Measurements from ENCODE around the gene NKAPL.

Gene NKAPL

DNA sequence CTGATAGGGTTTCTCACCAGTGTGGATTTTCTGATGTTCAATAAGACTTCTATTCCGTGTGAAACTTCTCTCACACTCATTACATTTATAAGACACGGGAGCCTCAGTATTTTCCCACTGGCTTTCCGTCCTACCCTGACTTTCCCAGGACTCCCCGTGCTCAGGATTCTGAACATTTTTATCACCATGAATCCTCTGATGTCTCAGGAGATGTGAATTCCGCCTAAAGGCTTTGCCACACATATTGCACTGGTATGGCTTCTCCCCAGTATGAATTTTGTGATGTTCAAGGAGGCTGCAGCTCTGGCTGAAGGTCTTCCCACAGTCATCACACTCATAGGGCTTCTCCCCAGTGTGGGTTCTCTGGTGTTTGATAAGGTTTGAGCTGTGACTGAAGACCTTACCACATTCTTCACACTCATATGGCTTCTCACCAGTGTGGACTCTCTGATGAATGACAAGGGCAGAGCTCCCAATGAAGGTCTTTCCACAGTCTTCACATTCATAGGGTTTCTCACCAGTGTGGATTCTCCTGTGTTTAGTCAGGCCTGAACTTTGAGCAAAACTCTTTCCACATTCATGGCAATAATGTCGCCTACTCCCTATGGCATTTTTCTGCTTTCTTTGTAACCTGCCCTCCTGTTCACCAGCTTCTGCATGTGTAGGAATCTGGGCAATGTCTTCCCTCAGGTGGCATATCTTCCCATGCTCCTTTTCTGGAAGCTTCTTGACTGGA lies 13.7 kb upstream of the NKAPL start:
- no peak for DNase-seq

DNA sequence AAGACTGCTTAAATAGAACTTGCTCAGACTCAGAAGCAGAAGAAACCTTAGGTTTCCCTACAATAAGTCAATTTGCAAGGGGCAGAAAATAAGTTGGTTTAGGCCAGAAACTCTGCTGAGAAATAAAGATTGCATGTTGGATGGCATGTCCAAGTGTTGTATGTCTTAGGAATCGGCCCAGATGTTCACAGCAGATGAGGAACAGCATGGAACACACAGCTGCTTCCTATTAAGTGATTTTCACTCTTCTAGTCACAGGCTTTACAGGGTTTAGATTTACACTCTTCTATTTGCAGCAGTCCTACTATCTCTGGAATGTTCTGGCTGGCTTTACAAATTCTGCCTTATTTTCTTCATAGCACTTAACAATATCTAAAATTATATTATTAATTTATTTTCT lies 10.2 kb upstream of the NKAPL start:
- DNase-seq = no peak

DNA sequence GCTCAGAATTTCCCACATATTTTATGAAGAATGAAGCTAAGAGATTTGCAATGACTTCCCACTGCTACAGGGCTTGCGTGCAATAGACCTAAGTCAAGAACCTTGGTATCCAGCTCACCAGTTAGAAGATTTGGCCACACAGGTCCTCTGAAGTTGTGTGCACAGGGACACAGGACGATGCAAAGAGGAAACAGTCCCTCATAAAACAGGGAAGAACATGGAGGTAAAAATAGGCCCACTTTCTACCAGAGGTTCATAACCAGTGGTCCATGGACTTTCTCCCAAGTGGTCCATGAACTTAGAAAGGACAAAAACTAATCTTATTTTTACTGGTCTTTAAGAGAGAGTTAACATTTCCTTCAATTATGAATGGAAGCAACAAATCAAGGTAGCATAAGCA lies 8.3 kb upstream of the NKAPL start:
- no peak for DNase-seq

DNA sequence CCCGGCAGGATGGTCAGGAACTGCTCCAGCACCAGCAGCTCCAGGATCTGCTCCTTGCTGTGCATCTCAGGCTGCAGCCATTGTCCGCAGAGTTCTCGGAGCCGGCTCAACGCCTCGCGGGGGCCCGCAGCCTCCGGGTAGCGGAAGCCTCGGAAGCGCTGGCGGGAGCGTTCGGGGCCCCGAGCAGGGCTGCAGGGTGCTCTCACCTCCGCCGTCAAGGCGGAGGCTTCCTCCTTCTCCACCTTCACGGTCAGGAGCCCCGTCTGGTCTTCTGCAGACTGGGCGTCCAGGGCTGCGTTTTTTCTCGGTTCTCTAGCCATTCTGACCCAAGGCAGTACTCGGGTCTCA lies 7.5 kb upstream of the NKAPL start:
- DNase-seq = peak; percentile 30

DNA sequence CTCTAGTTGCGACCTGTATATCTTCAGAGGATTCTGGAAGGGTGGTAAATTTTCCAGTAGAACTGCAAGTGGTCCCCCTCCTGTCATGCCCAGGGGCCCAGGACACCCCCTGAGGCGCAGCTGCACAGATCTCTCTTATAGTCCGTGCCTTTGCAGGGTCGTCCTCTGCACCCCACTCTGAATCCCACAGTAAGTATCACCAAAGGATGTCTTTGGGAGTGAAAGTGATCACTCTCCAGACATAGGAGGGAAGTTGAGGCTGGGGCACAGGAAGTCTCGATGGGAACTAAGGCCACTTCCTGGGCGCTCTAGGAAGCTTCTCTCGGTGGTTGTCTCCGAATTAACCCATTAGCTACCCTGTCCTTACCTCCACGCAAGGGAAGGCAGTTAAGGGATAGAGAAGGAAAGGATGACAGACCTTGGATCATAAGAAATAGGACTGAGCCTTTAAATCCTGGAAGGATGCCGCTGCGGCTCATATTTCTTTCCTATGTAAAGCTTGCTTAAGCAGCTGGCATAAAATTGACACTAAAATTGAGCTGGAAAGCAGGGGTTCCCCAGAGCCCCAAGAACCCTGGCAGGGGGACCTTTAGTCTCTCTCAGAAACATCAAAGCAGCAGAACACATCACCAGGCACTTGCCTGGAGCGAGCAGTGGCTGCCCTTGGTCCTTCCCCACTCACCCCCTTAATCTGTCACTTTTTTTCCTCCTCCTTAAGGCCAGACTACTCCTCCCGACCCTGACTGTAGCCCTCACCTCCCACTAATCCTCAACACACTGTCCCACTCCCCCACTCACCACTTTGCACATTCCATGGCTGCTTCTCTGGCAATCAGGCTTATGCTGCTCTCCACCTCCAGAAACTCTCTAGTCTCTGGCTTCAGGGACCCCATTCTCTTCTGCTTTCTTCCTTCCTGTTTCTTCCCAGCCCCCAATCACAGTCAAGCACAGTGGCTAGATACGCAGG lies 6.8 kb upstream of the NKAPL start, which contains the start of gene ZKSCAN4:
TSS of gene ZKSCAN4 (minus strand) at position 261 of the 967 bp plus-strand sequence. CDS start 289 bp downstream, outside the sequence.
- peak; percentile 86 for DNase-seq

DNA sequence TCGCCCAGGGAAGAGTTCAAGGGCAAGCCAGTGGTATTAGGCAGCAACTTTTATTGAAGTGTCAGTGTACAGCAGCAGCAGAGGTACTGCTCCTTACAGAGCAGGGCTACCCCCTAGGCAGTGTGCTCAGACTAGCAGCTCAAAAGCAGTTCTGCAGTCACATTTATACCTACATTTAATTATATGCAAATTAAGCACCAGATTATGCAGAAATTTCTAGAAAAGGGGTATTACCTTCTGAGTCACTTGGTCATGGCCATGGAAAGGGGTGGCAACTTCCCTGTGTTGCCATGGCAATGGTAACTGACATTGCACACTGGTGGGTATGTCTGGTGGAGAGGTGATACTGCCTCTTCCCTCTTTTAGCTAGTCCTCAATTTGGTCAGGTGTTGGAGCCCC lies 5.0 kb upstream of the NKAPL start:
- no peak for DNase-seq

DNA sequence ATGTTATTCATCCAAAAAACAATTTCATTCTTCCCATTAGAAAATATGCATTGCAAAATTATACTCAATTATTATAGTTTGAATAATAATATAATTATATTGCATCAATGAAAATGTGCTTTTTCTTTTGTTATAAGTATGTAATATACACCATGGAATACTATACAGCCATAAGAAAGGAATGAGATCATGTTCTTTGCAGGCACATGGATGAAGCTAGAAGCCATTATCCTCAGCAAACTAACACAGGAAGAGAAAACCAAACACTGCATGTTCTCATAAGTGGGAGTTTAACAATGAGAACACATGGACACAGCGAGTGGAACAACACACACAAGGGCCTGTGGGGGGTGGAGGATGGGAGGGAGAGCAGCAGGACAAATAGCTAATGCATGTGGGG lies 2.1 kb upstream of the NKAPL start:
- DNase-seq = no peak

DNA sequence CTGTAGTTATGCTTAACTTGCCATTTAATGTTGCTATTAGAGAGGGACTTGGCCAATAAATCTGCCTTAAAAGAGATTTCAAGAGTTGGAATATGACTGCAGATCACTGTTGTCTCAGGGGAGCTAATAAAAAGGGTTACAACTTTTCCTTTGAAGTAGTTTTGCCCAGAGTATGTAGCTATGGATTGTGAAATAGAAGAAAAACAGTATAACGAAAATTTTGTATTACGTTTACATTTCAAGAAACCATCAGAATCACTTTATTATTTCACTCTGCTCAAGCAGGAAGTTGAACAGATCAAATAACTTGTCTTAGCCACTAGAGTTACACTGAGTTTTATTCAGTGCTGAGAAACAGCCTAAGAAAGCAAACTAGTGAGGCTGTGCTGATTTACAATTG lies 4.8 kb downstream of the NKAPL start:
- no peak for DNase-seq

DNA sequence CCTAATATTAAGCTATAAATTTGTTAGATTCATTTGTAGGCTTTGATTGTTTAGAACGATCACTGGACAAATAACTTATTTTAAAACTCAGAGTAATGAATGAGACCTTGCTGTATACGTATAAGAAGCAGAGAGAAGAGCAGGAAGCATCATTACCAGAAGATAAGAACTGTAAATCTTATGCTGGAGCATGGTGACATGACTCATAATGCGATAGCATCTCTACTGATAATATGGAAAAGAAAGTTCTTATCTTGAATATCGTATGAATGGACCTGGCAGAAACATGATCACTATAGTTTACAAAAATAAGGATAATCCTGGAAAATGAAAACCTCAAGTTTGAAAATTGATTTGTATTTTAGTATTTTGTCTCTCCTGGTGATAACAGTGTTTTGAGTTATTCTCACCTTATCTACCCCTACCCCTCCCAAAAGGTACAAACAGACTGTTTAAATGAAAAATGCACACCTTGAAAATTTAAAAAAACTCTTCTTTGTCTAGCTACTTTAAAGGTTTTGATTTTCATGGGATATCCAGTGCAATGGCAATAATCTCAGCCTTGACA lies 5.8 kb downstream of the NKAPL start:
- DNase-seq = no peak

DNA sequence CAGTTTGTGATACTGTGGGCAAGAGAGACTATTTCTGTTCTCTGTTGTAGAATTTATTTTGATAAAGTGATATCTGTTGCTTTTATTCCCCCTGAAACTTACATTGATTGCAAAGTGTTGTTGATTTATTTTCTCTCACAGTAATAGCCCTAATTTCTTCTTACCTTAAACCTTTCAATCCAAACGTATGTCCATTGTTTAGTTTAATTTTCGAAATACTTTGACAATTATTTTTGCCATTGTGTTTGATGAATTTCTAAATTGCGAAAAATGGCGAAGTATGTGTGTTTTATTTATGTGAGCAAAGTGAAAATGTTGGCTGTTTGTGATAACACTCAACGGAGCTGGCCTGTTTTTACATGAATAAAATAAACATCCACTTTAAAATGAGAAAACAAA lies 7.5 kb downstream of the NKAPL start:
- no peak for DNase-seq

DNA sequence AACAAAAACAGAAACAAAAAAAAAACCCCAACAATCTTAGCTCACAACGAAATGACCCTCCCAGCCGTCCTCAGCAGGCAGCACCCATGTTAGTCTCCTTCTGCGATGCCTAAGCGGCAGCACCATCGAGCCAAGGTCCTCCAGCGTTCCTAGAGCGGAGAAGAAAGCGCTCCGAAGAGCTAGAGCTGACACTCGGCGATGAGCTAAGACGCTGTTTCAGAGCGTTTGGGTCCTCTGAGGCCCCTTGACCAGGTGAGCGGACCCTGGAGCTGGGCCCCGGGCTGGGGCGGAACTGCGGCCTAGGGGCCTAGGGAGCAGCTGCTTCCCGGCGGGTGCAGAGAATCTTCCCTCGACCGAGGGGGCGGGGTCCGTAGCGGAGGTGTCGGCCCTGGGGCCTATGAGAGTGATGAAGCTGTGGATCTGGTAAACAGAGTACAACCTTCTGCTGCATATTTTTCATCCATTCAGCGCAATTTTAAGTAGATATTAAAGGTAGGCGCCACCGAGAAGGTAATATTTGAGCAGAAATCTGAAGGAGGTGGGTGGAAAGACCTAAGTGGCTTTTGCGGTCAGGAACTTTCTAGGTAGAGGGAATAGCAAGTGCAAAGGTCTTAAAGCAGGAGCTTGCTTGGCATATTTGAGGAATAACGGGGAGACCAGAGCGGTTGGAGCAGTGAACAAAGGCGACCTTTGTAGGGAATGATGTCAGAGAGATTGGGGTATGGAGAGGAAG lies 8.0 kb downstream of the NKAPL start, which contains the start of gene ZSCAN26:
TSS of gene ZSCAN26 (plus strand) at position 182 of the 733 bp plus-strand sequence. CDS start 4,777 bp downstream, outside the sequence.
- DNase-seq = peak; percentile 90

DNA sequence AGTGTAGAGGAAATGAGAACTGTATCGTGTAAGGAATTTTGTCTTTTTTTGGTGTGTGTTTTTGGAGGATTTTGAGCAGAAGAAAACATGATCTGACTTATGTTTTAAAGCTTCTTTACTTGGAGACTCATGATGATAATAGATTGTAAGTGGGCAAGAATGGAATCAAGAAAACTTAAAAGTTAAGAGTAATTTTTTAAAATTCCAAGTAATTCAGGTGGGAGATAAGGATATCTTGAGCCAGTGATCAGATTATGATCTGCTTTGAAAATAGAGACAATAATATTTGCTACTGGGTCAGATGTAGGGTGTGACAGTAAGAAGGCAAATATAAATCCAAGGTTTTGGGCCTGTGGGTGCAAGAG lies 8.6 kb downstream of the NKAPL start:
- no peak for DNase-seq

DNA sequence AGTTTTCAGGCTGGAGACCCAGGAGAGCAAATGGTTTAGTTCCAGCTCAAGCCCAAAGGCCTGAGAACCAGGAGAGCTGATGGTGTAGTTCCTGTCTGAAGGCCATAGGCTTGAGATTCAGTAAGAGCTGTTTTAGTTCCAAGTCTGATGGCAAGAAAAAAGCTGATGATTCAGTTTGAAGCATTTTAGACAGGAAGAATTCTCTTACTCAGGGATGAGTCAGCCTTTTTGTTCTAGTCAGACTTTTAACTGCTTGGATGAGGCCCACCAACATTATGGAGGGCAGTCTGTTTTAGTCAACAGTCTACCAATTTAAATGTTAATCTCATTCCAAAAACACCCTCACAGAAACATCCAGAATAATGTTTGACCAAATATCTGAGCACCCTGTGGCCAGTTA lies 10.4 kb downstream of the NKAPL start:
- no peak for DNase-seq

DNA sequence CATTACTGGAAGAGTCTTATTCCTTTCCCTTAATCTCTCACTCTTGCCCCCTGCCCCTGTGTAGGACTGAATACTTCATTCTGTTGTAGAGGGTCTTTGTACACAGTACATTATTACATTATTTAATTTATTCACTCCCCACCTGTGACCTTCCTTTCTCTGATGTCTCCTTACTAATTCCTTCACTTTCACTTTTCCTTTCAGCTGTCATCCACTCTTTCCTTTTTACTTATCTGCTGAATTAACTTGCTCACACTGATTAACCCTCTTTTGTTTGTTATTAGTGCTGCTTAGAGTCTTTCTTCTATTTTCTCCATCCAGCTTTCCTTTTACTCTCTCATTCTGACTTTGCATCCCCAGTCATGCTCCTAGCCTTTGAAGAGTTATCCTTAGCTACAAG lies 15.8 kb downstream of the NKAPL start:
- no peak for DNase-seq

DNA sequence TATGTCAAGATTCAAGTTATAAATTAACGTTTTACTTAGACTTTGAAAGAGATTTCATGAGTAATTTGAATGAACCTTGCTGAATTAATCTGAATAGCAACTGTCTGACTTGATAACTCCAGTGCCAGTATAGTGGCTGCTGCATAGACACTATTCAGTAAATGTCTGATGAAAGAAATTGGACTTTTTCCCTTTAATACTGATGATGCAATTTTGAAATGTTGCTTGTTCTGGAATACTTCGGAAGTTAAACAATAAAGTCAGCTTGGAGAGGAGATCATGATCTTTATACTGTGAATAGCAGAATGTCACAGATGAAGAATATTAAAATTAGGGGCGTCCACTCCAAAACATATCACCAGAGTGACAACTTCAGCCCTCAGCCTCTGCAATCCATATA lies 18.6 kb downstream of the NKAPL start:
- no peak for DNase-seq

DNA sequence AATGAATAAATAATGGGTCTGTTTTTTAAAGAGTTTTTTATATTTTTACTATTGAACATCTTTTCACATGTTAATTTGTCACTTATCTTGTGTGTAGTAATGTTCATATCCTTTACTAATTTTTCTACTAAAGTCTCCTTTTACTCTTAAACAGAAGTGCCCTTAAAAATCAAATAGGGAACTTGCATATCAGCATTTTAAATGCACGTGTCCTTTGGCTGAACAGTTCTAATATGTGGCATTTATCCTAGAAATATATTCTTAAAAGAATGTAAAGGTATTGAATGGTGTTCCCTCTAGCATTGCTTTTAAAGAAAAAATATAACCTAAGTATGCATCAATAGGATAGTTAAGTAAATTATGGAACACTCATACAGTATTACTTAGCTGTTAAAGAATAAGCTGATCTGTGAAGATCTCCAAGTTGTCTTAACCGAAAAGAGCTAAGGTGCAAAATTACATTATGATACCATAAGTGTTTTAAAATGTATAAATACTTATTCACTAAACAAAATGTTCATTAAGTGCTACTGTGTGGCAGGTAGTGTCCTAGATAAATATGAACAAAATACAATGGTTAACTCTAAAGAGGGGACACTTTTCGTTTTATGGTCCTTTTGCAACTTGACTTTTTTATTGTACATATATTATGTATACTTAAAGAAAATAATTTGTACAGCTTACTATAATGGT lies 21.6 kb downstream of the NKAPL start:
- DNase-seq = no peak

DNA sequence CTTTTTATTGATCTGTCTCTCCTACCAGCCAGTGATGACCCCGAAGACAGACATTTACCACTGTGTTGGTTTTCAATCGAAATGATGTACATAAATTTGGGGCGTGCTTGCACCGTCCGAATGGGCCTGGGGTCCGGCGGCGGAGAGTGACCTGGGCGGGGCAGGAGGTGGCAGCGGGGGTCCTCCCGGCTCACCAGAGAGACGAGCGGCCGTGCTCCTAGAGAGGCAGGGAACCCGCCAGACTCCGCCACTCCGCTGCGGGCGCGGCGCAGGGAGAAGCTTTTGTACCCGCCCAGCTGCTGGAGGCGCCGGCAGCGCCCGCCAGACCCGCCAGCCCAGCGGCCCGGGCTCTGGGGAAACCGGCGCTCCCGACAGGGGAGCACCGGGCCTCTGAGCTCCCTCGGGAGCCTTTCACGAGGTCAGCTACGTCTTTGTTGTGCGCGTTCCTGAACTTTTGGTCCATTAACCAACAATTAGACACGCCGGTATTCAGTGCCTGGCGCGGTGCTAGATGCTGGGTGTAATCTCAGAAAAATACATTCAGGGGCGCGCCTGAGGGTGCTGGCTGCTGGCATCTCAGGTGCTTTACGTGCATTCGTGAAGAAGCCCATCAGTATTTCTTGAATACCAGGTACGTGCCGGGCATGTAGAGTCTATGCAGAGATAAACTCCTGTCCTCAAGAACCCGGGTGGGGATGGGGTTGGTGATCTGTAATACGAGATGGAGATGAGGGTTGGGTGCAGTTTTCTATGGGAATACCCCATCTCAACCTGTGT lies 22.4 kb downstream of the NKAPL start, which contains the start of gene PGBD1:
TSS of gene PGBD1 (plus strand) at position 285 of the 777 bp plus-strand sequence. CDS start 2,242 bp downstream, outside the sequence.
- DNase-seq = peak; percentile 82

DNA sequence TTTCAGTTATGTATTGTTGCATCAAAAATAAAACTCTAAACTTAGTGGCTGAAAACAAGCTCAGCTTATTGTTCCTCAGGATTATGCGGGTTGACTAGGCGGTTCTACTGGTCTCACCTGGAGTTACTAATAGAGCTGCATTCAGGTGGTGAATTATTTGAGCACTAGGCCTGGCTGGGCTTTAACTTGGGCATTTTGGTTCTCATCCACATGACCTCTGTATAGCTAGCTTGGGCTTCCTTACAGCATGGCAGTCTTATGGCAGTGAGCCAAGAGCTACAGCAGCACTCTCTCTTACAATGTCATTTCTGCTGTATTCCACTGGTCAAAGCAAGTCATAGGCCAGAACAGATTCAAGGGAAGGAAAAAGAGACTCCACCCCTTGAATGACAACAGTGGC lies 23.8 kb downstream of the NKAPL start:
- DNase-seq = no peak

DNA sequence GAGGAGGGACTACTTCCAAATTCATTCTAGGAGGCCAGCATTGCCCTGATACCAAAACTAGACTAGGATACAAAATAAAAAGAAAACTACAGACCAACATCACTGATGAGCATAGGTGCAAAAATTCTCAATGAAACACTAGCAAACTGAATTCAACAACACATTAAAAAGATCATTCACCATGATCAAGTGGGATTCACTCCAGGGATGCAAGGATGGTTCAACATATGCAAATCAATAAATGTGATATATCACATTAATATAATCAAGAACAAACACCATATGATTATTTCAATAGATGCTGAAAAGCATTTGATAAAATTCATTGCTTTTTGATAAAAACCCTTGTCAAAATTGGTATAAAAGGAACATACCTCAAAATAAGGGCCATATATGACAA lies 32.5 kb downstream of the NKAPL start:
- DNase-seq = no peak

DNA sequence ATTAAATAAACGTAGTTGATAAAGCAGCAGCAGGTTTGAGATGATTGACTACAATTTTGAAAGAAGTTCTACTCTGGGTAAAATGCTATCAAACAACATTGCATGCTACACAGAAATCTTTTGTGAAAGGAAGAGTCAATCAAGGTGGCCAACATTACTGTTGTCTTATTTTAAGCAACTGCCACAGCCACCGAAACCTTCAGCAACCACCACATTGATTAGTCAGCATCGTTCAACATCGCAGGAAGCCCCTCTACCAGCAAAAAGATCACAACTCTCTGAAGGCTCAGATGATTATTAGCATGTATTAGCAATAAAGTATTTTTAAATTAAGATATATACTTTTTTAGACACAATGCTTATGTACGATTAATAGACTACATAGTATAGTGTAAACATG lies 36.2 kb downstream of the NKAPL start:
- DNase-seq = no peak

DNA sequence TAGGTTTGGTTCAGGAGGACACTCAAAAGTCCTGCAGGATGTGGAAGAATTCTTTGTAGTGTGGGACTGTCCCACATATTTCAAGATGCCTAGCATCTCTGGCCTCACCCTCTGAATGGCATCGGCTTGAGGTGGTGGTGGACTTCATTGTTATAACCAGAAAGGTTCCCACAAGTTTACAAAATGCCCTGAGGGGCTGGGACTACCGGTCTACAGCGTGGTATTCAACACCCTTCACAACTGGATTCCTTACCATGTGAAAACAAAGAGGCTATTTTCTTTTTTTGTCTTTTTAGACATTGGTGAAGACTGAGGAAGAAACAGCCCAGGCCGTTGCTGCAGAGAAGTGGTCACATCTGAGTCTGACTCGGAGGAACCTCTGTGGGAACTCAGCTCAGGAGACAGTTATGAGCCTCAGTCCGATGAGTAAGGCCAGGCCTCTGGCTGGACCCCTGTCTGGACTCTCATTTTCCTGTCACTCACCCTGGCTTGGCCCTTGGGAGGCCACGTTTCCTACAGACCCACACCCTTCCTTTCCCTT lies 37.5 kb downstream of the NKAPL start:
- no peak for DNase-seq
